ENCODE results near the gene SMARCAD1. TPM values are rescaled to one million over a fixed set of nuclear protein-coding genes. Genes with fewer than 3 reads are reported as not detected.

SMARCAD1 gene
- total RNA-seq, 4 donors from 2014 or later: 13.2 to 26.7 (median 20.8) TPM

- H3K4me1 ChIP-seq: no peaks in the 10 kb centered on the region
- no peaks in the 10 kb centered on the region for H3K9me3 ChIP-seq
- peaks cover 0 to 32% (median 0%) of the 10 kb centered on the region in 3 donors for H3K36me3 ChIP-seq
- DNase-seq: no peak
- no peak overlapping the region for H3K4me3 ChIP-seq
- intact Hi-C loops (cut with DNase I): no loop called here
- TF ChIP-seq CTCF (IDR thresholded peaks at IDR 0.05) (no peak), POLR2A (IDR thresholded peaks at IDR 0.05) (no peak)
- no peak overlapping the region for H3K27ac ChIP-seq
- no peaks in the 10 kb centered on the region for H3K27me3 ChIP-seq
Measured at GRCh38 chr4:94225449-94225848, 17.8 kb downstream of the SMARCAD1 start.

GRCh38 chr4:94226763-94227162 lies 19.1 kb downstream of the SMARCAD1 start:
- DNase-seq: no peak
- intact Hi-C loops (cut with DNase I): no loop called here
- Histone ChIP-seq H3K4me3 (no peak overlapping the region), H3K4me1 (no peaks in the 10 kb centered on the region), H3K27me3 (no peaks in the 10 kb centered on the region), H3K9me3 (no peaks in the 10 kb centered on the region), H3K27ac (no peak overlapping the region), H3K36me3 (peaks cover 0 to 21% (median 0%) of the 10 kb centered on the region in 3 donors)
- TF ChIP-seq POLR2A (IDR thresholded peaks at IDR 0.05) (no peak), CTCF (IDR thresholded peaks at IDR 0.05) (no peak)
- WGBS, 2 donors: 89 to 94% methylated on average over 4 of the region's 4 CpGs

- TF ChIP-seq POLR2A (IDR thresholded peaks at IDR 0.05): no peak
- no peak for TF ChIP-seq CTCF (IDR thresholded peaks at IDR 0.05)
- intact Hi-C loops (cut with DNase I): no loop called here
- WGBS, 2 donors: 69 to 74% methylated on average over 5 of the region's 5 CpGs
Measured at GRCh38 chr4:94228493-94229216, 21.0 kb downstream of the SMARCAD1 start.

GRCh38 chr4:94232519-94232918 lies 24.9 kb downstream of the SMARCAD1 start:
- no peak for DNase-seq
- no peak overlapping the region for H3K4me3 ChIP-seq
- no peaks in the 10 kb centered on the region for H3K27me3 ChIP-seq
- no peaks in the 10 kb centered on the region for H3K4me1 ChIP-seq
- TF ChIP-seq CTCF (IDR thresholded peaks at IDR 0.05) (no peak), POLR2A (IDR thresholded peaks at IDR 0.05) (no peak)
- intact Hi-C loops (cut with DNase I): no loop called here
- peaks cover 0 to 55% (median 0%) of the 10 kb centered on the region in 3 donors for H3K36me3 ChIP-seq
- H3K27ac ChIP-seq: no peak overlapping the region
- WGBS, 2 donors: 90 to 92% methylated on average over 6 of the region's 6 CpGs
- H3K9me3 ChIP-seq: no peaks in the 10 kb centered on the region

More at GRCh38 chr4:94228493-94229216, 21.0 kb downstream of the SMARCAD1 start:
- no peak for DNase-seq
- H3K4me3 ChIP-seq: no peak overlapping the region
- no peaks in the 10 kb centered on the region for H3K9me3 ChIP-seq
- no peaks in the 10 kb centered on the region for H3K27me3 ChIP-seq
- H3K36me3 ChIP-seq: peaks cover 0 to 27% (median 0%) of the 10 kb centered on the region in 3 donors
- H3K4me1 ChIP-seq: no peaks in the 10 kb centered on the region
- H3K27ac ChIP-seq: no peak overlapping the region

GRCh38 chr4:94235825-94236224 lies 28.2 kb downstream of the SMARCAD1 start:
- H3K4me1 ChIP-seq: no peaks in the 10 kb centered on the region

More at GRCh38 chr4:94235825-94236224, 28.2 kb downstream of the SMARCAD1 start:
- intact Hi-C loops (cut with DNase I): no loop called here
- Histone ChIP-seq H3K27ac (no peak overlapping the region), H3K27me3 (no peaks in the 10 kb centered on the region), H3K4me3 (no peak overlapping the region), H3K9me3 (no peaks in the 10 kb centered on the region), H3K36me3 (peaks cover 0 to 86% (median 0%) of the 10 kb centered on the region in 3 donors)
- DNase-seq: no peak
- TF ChIP-seq CTCF (IDR thresholded peaks at IDR 0.05): no peak
- no peak for TF ChIP-seq POLR2A (IDR thresholded peaks at IDR 0.05)
